ENCODE data around the gene CYP27B1. TPM values are rescaled to one million over a fixed set of nuclear protein-coding genes. Genes with fewer than 3 reads are reported as not detected.

Gene CYP27B1
- total and polyA plus RNA-seq, 4 donors = 0.05 to 1.6 (median 0.17) TPM

DNA sequence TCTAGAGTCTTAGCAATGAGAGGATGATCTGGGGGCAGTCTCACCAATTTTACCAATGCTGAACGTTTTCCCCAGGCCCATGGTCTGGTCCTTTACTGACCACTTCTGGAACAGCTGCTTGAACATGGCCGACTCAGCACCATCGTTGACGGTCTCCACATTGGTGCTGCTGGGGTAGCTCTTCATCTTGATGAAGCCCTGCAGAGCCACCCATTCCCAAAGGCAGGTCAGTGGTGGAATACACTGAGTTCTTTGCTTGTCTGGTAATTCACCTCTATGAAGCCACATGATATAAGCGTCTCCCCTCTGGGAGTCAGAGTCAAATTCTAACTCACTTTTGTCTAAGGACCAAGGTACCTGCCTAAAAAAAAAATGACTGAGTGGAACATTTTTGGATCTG, 41.5 kb upstream of the CYP27B1 start:
- DNase-seq (ENCODE audit: low spot score) = no peak
- Histone ChIP-seq H3K27me3 (ENCODE audit: control insufficient read depth in 4 of 4, insufficient read depth in 4 of 4, low read length in 3 of 4) (no peaks in the 10 kb centered on the region), H3K36me3 (ENCODE audit: control insufficient read depth in 4 of 4, insufficient read depth in 3 of 4, low read depth in 1 of 4, low read length in 3 of 4) (peaks cover 5 to 59% (median 46%) of the 10 kb centered on the region in 4 donors), H3K4me3 (ENCODE audit: low read depth in 1 of 3, low read length in 3 of 3) (no peak overlapping the region), H3K4me1 (ENCODE audit: control insufficient read depth in 4 of 4, insufficient read depth in 4 of 4, low read length in 3 of 4) (no peaks in the 10 kb centered on the region), H3K9ac (ENCODE audit: low read depth in 1 of 2, low read length in 2 of 2) (no peak overlapping the region), H3K27ac (ENCODE audit: low read depth in 1 of 2, low read length in 2 of 2) (no peak overlapping the region), H3K9me3 (ENCODE audit: control insufficient read depth in 4 of 4, low read length in 3 of 4) (no peaks in the 10 kb centered on the region)
- TF ChIP-seq ZBTB33 (IDR thresholded peaks at IDR 0.05) (no peak), GABPA (IDR thresholded peaks at IDR 0.05 in 1 of 2, conservative IDR thresholded peaks at IDR 0.05 in 1 of 2) (no peak), JUND (IDR thresholded peaks at IDR 0.05) (no peak), EGR1 (IDR thresholded peaks at IDR 0.05; ENCODE audit: low read depth in 2 of 2) (no peak), FOXA2 (IDR thresholded peaks at IDR 0.05) (no peak)
- 93% methylated on average over 5 of the region's 5 CpGs for WGBS

GRCh38 chr12:57807285-57807684, 40.4 kb upstream of the CYP27B1 start:
- DNase-seq (ENCODE audit: low spot score) = no peak
- 92% methylated on average over 9 of the region's 9 CpGs for WGBS
- Histone ChIP-seq H3K27ac (ENCODE audit: low read depth in 1 of 2, low read length in 2 of 2) (no peak overlapping the region), H3K4me3 (ENCODE audit: low read depth in 1 of 3, low read length in 3 of 3) (no peak overlapping the region), H3K4me1 (ENCODE audit: control insufficient read depth in 4 of 4, insufficient read depth in 4 of 4, low read length in 3 of 4) (no peaks in the 10 kb centered on the region), H3K9me3 (ENCODE audit: control insufficient read depth in 4 of 4, low read length in 3 of 4) (no peaks in the 10 kb centered on the region), H3K36me3 (ENCODE audit: control insufficient read depth in 4 of 4, insufficient read depth in 3 of 4, low read depth in 1 of 4, low read length in 3 of 4) (peaks cover 5 to 61% (median 52%) of the 10 kb centered on the region in 4 donors), H3K9ac (ENCODE audit: low read depth in 1 of 2, low read length in 2 of 2) (no peak overlapping the region), H3K27me3 (ENCODE audit: control insufficient read depth in 4 of 4, insufficient read depth in 4 of 4, low read length in 3 of 4) (no peaks in the 10 kb centered on the region)
- no peak for TF ChIP-seq FOXA1 (IDR thresholded peaks at IDR 0.05)
- TF ChIP-seq, protein P1, sequence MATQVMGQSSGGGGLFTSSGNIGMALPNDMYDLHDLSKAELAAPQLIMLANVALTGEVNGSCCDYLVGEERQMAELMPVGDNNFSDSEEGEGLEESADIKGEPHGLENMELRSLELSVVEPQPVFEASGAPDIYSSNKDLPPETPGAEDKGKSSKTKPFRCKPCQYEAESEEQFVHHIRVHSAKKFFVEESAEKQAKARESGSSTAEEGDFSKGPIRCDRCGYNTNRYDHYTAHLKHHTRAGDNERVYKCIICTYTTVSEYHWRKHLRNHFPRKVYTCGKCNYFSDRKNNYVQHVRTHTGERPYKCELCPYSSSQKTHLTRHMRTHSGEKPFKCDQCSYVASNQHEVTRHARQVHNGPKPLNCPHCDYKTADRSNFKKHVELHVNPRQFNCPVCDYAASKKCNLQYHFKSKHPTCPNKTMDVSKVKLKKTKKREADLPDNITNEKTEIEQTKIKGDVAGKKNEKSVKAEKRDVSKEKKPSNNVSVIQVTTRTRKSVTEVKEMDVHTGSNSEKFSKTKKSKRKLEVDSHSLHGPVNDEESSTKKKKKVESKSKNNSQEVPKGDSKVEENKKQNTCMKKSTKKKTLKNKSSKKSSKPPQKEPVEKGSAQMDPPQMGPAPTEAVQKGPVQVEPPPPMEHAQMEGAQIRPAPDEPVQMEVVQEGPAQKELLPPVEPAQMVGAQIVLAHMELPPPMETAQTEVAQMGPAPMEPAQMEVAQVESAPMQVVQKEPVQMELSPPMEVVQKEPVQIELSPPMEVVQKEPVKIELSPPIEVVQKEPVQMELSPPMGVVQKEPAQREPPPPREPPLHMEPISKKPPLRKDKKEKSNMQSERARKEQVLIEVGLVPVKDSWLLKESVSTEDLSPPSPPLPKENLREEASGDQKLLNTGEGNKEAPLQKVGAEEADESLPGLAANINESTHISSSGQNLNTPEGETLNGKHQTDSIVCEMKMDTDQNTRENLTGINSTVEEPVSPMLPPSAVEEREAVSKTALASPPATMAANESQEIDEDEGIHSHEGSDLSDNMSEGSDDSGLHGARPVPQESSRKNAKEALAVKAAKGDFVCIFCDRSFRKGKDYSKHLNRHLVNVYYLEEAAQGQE (IDR thresholded peaks at IDR 0.05) = no peak
- no peak for TF ChIP-seq FOXA2 (IDR thresholded peaks at IDR 0.05)
- no peak for TF ChIP-seq HNF4A (conservative IDR thresholded peaks at IDR 0.05)
- TF ChIP-seq JUND (IDR thresholded peaks at IDR 0.05) = no peak
- TF ChIP-seq, protein P2, sequence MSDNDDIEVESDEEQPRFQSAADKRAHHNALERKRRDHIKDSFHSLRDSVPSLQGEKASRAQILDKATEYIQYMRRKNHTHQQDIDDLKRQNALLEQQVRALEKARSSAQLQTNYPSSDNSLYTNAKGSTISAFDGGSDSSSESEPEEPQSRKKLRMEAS (IDR thresholded peaks at IDR 0.05) = no peak
- no peak for TF ChIP-seq HNF4G (IDR thresholded peaks at IDR 0.05)

DNA sequence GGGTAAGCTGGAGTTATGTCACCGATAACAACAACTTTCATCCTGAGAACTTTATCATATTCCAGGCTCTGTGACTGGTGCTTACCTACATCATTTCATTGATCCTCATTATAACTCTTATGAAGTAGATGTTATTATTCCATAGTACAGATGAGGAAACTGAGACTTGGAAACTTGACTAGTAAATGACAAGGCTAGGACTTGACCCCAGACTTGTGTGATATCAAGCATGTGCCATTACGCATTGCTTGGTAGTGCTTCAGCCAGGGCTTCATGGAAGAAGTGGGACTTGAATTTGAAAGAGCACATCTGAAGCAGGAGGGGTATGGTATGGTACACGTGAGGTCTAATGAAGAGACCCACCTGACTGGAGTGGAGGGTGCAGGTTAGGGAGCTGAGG, 39.8 kb upstream of the CYP27B1 start:
- Histone ChIP-seq H3K27me3 (ENCODE audit: control insufficient read depth in 4 of 4, insufficient read depth in 4 of 4, low read length in 3 of 4) (no peaks in the 10 kb centered on the region), H3K4me3 (ENCODE audit: low read depth in 1 of 3, low read length in 3 of 3) (no peak overlapping the region), H3K9me3 (ENCODE audit: control insufficient read depth in 4 of 4, low read length in 3 of 4) (no peaks in the 10 kb centered on the region), H3K4me1 (ENCODE audit: control insufficient read depth in 4 of 4, insufficient read depth in 4 of 4, low read length in 3 of 4) (no peaks in the 10 kb centered on the region), H3K36me3 (ENCODE audit: control insufficient read depth in 4 of 4, insufficient read depth in 3 of 4, low read depth in 1 of 4, low read length in 3 of 4) (peaks cover 5 to 64% (median 55%) of the 10 kb centered on the region in 4 donors), H3K9ac (ENCODE audit: low read depth in 1 of 2, low read length in 2 of 2) (no peak overlapping the region), H3K27ac (ENCODE audit: low read depth in 1 of 2, low read length in 2 of 2) (no peak overlapping the region)
- 99% methylated on average over 3 of the region's 3 CpGs for WGBS
- DNase-seq (ENCODE audit: low spot score) = no peak
- TF ChIP-seq, protein P3, sequence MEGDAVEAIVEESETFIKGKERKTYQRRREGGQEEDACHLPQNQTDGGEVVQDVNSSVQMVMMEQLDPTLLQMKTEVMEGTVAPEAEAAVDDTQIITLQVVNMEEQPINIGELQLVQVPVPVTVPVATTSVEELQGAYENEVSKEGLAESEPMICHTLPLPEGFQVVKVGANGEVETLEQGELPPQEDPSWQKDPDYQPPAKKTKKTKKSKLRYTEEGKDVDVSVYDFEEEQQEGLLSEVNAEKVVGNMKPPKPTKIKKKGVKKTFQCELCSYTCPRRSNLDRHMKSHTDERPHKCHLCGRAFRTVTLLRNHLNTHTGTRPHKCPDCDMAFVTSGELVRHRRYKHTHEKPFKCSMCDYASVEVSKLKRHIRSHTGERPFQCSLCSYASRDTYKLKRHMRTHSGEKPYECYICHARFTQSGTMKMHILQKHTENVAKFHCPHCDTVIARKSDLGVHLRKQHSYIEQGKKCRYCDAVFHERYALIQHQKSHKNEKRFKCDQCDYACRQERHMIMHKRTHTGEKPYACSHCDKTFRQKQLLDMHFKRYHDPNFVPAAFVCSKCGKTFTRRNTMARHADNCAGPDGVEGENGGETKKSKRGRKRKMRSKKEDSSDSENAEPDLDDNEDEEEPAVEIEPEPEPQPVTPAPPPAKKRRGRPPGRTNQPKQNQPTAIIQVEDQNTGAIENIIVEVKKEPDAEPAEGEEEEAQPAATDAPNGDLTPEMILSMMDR (IDR thresholded peaks at IDR 0.05; ENCODE audit: low read depth, low read length, missing input control) = no peak
- no peak for TF ChIP-seq ZBTB33 (IDR thresholded peaks at IDR 0.05)
- TF ChIP-seq, protein P1 (IDR thresholded peaks at IDR 0.05) = no peak
- no peak for TF ChIP-seq HNF4G (IDR thresholded peaks at IDR 0.05)
- TF ChIP-seq, protein P2 (IDR thresholded peaks at IDR 0.05) = no peak
- TF ChIP-seq GABPA (IDR thresholded peaks at IDR 0.05 in 1 of 2, conservative IDR thresholded peaks at IDR 0.05 in 1 of 2) = no peak
- TF ChIP-seq YY1 (IDR thresholded peaks at IDR 0.05) = no peak

Data from liver (tissue), 9 donors.